ENCODE data around the gene DHX32.

DNA sequence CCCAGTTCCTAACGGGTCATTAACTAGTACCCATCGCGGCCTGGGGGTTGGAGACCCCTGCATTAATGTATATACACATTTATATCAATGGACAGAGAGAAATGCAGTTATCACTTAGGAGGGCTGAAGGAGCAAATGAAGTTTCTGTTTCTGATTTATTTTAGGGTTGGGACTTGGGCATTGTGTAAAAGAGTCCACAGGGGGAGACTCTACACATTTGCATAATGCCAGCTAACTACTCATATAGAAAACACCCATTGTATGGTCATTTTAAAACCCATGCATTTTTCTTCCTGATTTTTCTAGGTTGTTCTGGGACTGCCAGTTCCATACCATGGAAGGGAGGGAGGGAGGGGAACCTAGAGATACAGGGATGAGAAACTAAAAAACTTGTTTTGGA, 34.2 kb downstream of the DHX32 start:
- TF ChIP-seq, protein P1, sequence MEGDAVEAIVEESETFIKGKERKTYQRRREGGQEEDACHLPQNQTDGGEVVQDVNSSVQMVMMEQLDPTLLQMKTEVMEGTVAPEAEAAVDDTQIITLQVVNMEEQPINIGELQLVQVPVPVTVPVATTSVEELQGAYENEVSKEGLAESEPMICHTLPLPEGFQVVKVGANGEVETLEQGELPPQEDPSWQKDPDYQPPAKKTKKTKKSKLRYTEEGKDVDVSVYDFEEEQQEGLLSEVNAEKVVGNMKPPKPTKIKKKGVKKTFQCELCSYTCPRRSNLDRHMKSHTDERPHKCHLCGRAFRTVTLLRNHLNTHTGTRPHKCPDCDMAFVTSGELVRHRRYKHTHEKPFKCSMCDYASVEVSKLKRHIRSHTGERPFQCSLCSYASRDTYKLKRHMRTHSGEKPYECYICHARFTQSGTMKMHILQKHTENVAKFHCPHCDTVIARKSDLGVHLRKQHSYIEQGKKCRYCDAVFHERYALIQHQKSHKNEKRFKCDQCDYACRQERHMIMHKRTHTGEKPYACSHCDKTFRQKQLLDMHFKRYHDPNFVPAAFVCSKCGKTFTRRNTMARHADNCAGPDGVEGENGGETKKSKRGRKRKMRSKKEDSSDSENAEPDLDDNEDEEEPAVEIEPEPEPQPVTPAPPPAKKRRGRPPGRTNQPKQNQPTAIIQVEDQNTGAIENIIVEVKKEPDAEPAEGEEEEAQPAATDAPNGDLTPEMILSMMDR (IDR thresholded peaks at IDR 0.05; ENCODE audit: low read depth, low read length), result no peak
- no peak for TF ChIP-seq EZH2phosphoT487 (IDR thresholded peaks at IDR 0.05; ENCODE audit: low read depth)
